Activated CD4-positive, alpha-beta memory T cell treated with anti-CD3 and anti-CD28 coated beads, Interleukin-2, amount 10 ng/mL, durations not matched to agents 7 days and 5 days (primary cell): Measurements from ENCODE around the gene IQSEC3. TPM values are rescaled to one million over a fixed set of nuclear protein-coding genes. Genes with fewer than 3 reads are reported as not detected.
"Not testable (repeated sequence)": the region's sequence is repeated elsewhere in the genome, so short reads cannot be mapped to it uniquely, and the experiment has no call there.

Experiments used
- CTCF ChIA-PET: fragments of 350-600 bp; sonication (Branson Sonifier 250); formaldehyde crosslinking; loops from one replicate; lab custom pipeline; 2021; ENCODE audit warnings: antibody characterized with exemption, inconsistent platforms; lab: Charles Lee
- POLR2A ChIA-PET: fragments of 350-600 bp; sonication (Branson Sonifier 250); formaldehyde crosslinking; loops from one replicate; lab custom pipeline; 2021; ENCODE audit warnings: antibody characterized with exemption; lab: Charles Lee
- DNase-seq: peaks from one replicate; pipeline ENCODE4 v3.0.0-alpha.2; 2020
- H3K27ac Mint-ChIP-seq: one replicate; pipeline ENCODE4 v1.8.0; 2021; ENCODE audit warnings: mild to moderate bottlenecking, mixed read lengths
- H3K27me3 Mint-ChIP-seq: one replicate; pipeline ENCODE4 v1.8.0; 2021; ENCODE audit warnings: mixed read lengths
- H3K36me3 Mint-ChIP-seq: one replicate; pipeline ENCODE4 v1.8.0; 2021; ENCODE audit warnings: low read depth, mixed read lengths
- H3K4me1 Mint-ChIP-seq: one replicate; pipeline ENCODE4 v1.8.0; 2021; ENCODE audit warnings: mixed read lengths
- H3K4me3 Mint-ChIP-seq: one replicate; pipeline ENCODE4 v1.8.0; 2021; ENCODE audit warnings: mild to moderate bottlenecking, mixed read lengths
- H3K9me3 Mint-ChIP-seq: one replicate; pipeline ENCODE4 v1.8.0; 2021; ENCODE audit warnings: mixed read lengths
- total RNA-seq, 2 experiments: library from RNA; stranded (reverse); gene quantifications; one replicate each; pipeline ENCODE4 v1.2.3, GENCODE V29; 2021

Gene IQSEC3
- total RNA-seq, 2 experiments from 2014 or later, result 0.10 to 0.33 TPM

- DNase-seq, result no peak
- Mint-ChIP-seq H3K36me3 (no peaks in the 10 kb centered on the region), H3K4me1 (peaks cover 3% of the 10 kb centered on the region), H3K4me3 (no peak overlapping the region), H3K9me3 (no peaks in the 10 kb centered on the region), H3K27me3 (peaks cover 32% of the 10 kb centered on the region), H3K27ac (no peak overlapping the region)
- POLR2A ChIA-PET, result no interaction called here
- CTCF ChIA-PET, result no interaction called here
Measured at GRCh38 chr12:208813-209212, 142.2 kb downstream of the IQSEC3 start.

GRCh38 chr12:209246-209645, 142.7 kb downstream of the IQSEC3 start:
- peaks cover 3% of the 10 kb centered on the region for H3K4me1 Mint-ChIP-seq
- H3K27me3 Mint-ChIP-seq, result peaks cover 32% of the 10 kb centered on the region
- DNase-seq, result no peak
- ChIA-PET POLR2A (no interaction called here), CTCF (no interaction called here)
- no peaks in the 10 kb centered on the region for H3K9me3 Mint-ChIP-seq
- no peak overlapping the region for H3K27ac Mint-ChIP-seq
- no peaks in the 10 kb centered on the region for H3K36me3 Mint-ChIP-seq
- no peak overlapping the region for H3K4me3 Mint-ChIP-seq

- H3K36me3 Mint-ChIP-seq, result no peaks in the 10 kb centered on the region
- no peak overlapping the region for H3K4me3 Mint-ChIP-seq
- H3K27ac Mint-ChIP-seq, result no peak overlapping the region
- DNase-seq, result no peak
- H3K4me1 Mint-ChIP-seq, result peaks cover 3% of the 10 kb centered on the region
- H3K27me3 Mint-ChIP-seq, result peaks cover 27% of the 10 kb centered on the region
- ChIA-PET CTCF (no interaction called here), POLR2A (no interaction called here)
- no peaks in the 10 kb centered on the region for H3K9me3 Mint-ChIP-seq
Measured at GRCh38 chr12:209851-210250, 143.3 kb downstream of the IQSEC3 start.

- POLR2A ChIA-PET, result no interaction called here
- Mint-ChIP-seq H3K27me3 (peaks cover 26% of the 10 kb centered on the region), H3K36me3 (no peaks in the 10 kb centered on the region), H3K27ac (no peak overlapping the region), H3K4me3 (no peak overlapping the region), H3K9me3 (no peaks in the 10 kb centered on the region), H3K4me1 (peaks cover 3% of the 10 kb centered on the region)
- DNase-seq, result no peak
- CTCF ChIA-PET, result no interaction called here
Measured at GRCh38 chr12:210277-211141, 143.9 kb downstream of the IQSEC3 start.

GRCh38 chr12:211142-211465, 144.5 kb downstream of the IQSEC3 start:
- Mint-ChIP-seq H3K4me3 (no peak overlapping the region), H3K36me3 (no peaks in the 10 kb centered on the region), H3K27me3 (peaks cover 24% of the 10 kb centered on the region), H3K27ac (no peak overlapping the region), H3K4me1 (peaks cover 3% of the 10 kb centered on the region), H3K9me3 (no peaks in the 10 kb centered on the region)
- no peak for DNase-seq
- ChIA-PET POLR2A (no interaction called here), CTCF (interaction anchor here (0.9 kb wide), 1 partner anchor 9 kb away, joined by 3 read pairs; no protein-coding TSS in a partner anchor)

- Mint-ChIP-seq H3K27ac (no peak overlapping the region), H3K27me3 (peaks cover 21% of the 10 kb centered on the region), H3K36me3 (no peaks in the 10 kb centered on the region), H3K4me3 (no peak overlapping the region), H3K4me1 (peaks cover 3% of the 10 kb centered on the region), H3K9me3 (no peaks in the 10 kb centered on the region)
- POLR2A ChIA-PET, result no interaction called here
- DNase-seq, result no peak
- CTCF ChIA-PET, result interaction anchor here (0.9 to 2.2 kb wide), 2 partner anchors 8 to 11 kb away, joined by 3 to 6 read pairs; no protein-coding TSS in a partner anchor
Measured at GRCh38 chr12:211639-212414, 145.3 kb downstream of the IQSEC3 start.

GRCh38 chr12:212415-212714, 145.8 kb downstream of the IQSEC3 start:
- ChIA-PET CTCF (interaction anchor here (2.2 kb wide), 1 partner anchor 10 kb away, joined by 6 read pairs; no protein-coding TSS in a partner anchor), POLR2A (no interaction called here)
- no peak overlapping the region for H3K4me3 Mint-ChIP-seq

GRCh38 chr12:212715-213526, 146.4 kb downstream of the IQSEC3 start:
- Mint-ChIP-seq H3K9me3 (no peaks in the 10 kb centered on the region), H3K27ac (no peak overlapping the region), H3K27me3 (peaks cover 21% of the 10 kb centered on the region), H3K36me3 (no peaks in the 10 kb centered on the region), H3K4me3 (no peak overlapping the region), H3K4me1 (peaks cover 3% of the 10 kb centered on the region)
- no peak for DNase-seq
- POLR2A ChIA-PET, result no interaction called here
- CTCF ChIA-PET, result interaction anchor here (2.2 kb wide), 1 partner anchor 10 kb away, joined by 6 read pairs; no protein-coding TSS in a partner anchor

More at GRCh38 chr12:212415-212714, 145.8 kb downstream of the IQSEC3 start:
- DNase-seq, result no peak
- peaks cover 21% of the 10 kb centered on the region for H3K27me3 Mint-ChIP-seq
- no peak overlapping the region for H3K27ac Mint-ChIP-seq
- H3K9me3 Mint-ChIP-seq, result no peaks in the 10 kb centered on the region
- H3K4me1 Mint-ChIP-seq, result peaks cover 3% of the 10 kb centered on the region
- no peaks in the 10 kb centered on the region for H3K36me3 Mint-ChIP-seq

- Mint-ChIP-seq H3K9me3 (no peaks in the 10 kb centered on the region), H3K27ac (no peak overlapping the region), H3K27me3 (peaks cover 21% of the 10 kb centered on the region), H3K36me3 (no peaks in the 10 kb centered on the region), H3K4me3 (no peak overlapping the region), H3K4me1 (peaks cover 3% of the 10 kb centered on the region)
- ChIA-PET CTCF (interaction anchor here (2.2 kb wide), 1 partner anchor 9 kb away, joined by 6 read pairs; no protein-coding TSS in a partner anchor), POLR2A (no interaction called here)
- no peak for DNase-seq
Measured at GRCh38 chr12:213527-213932, 147.0 kb downstream of the IQSEC3 start.

GRCh38 chr12:214003-214741, 147.6 kb downstream of the IQSEC3 start, which contains the start of gene SLC6A12:
Gene SLC6A12 (minus strand): TSS chr12:214157. CDS start chr12:209986, 4,171 bp downstream.
- Mint-ChIP-seq H3K27ac (no peak within 1 kb of the TSS), H3K9me3 (no peaks in the 10 kb centered on the region), H3K4me1 (peaks cover 3% of the 10 kb centered on the region), H3K27me3 (peaks cover 21% of the 10 kb centered on the region), H3K4me3 (no peak within 1 kb of the TSS), H3K36me3 (no peaks in the 10 kb centered on the region)
- POLR2A ChIA-PET, result no interaction called here
- CTCF ChIA-PET, result interaction anchor here (1.2 kb wide), 1 partner anchor 30 kb away, joined by 3 read pairs; no protein-coding TSS in a partner anchor
- DNase-seq, result no peak

GRCh38 chr12:215116-215515, 148.5 kb downstream of the IQSEC3 start:
- Mint-ChIP-seq H3K27me3 (peaks cover 21% of the 10 kb centered on the region), H3K27ac (no peak overlapping the region), H3K4me1 (peaks cover 3% of the 10 kb centered on the region), H3K36me3 (no peaks in the 10 kb centered on the region), H3K9me3 (no peaks in the 10 kb centered on the region), H3K4me3 (no peak overlapping the region)
- DNase-seq, result no peak
- ChIA-PET CTCF (interaction anchor here (1.2 kb wide), 1 partner anchor 29 kb away, joined by 3 read pairs; no protein-coding TSS in a partner anchor), POLR2A (no interaction called here)

GRCh38 chr12:217029-217428, 150.5 kb downstream of the IQSEC3 start:
- H3K27me3 Mint-ChIP-seq, H3K9me3 Mint-ChIP-seq, H3K4me3 Mint-ChIP-seq, CTCF ChIA-PET, DNase-seq, H3K36me3 Mint-ChIP-seq, H3K4me1 Mint-ChIP-seq, H3K27ac Mint-ChIP-seq: not testable (repeated sequence)
- POLR2A ChIA-PET, result interaction anchor here (0.6 kb wide), 1 partner anchor 101 kb away, joined by 3 read pairs; no protein-coding TSS in a partner anchor
